HCT116 (cell line): ENCODE results near the gene CST1. TPM values are rescaled to one million over a fixed set of nuclear protein-coding genes. Genes with fewer than 3 reads are reported as not detected.
"Not testable (repeated sequence)": the region's sequence is repeated elsewhere in the genome, so short reads cannot be mapped to it uniquely, and the experiment has no call there.

ENCODE experiments used
- ATAC-seq: fragments of 200-7000 bp; cut with Tn5 transposase; 2 replicates; pipeline ENCODE4 v1.9.1; 2020; ENCODE audit warnings: mild to moderate bottlenecking, moderate library complexity
- BruUV-seq: library from RNA; stranded (reverse); fragments of 400-500 nt; replicated peaks from 2 replicates; lab custom pipeline; 2021; lab: Mats Ljungman, UMichigan
- CTCF ChIA-PET: fragments of 300-600 bp; sonication (Branson Sonifier 250); formaldehyde crosslinking; loops from one replicate; lab custom pipeline; 2021; ENCODE audit warnings: antibody characterized with exemption; lab: Charles Lee
- POLR2A ChIA-PET: fragments of 300-600, 350-600 bp; sonication (Branson Sonifier 250); formaldehyde crosslinking; loops from one replicate; lab custom pipeline; 2021; ENCODE audit warnings: antibody characterized with exemption; lab: Charles Lee
- RAD21 ChIA-PET, 2 experiments: fragments of 300-600 bp; sonication (Branson Sonifier 250); formaldehyde crosslinking; loops; one replicate each; lab custom pipeline; 2023; ENCODE audit warnings: low total read pairs in 2 of 2; ENCODE audit not compliant: uncharacterized antibody in 2 of 2, unreplicated experiment in 2 of 2, low non-redundant PET in 1 of 2; lab: Charles Lee
- DNase-seq: peaks from one replicate; pipeline ENCODE4 v3.0.0-alpha.2; 2010; ENCODE audit warnings: low read depth, low spot score
- H2AFZ ChIP-seq: fragments of 200-600 bp; shearing (Covaris generic), sonication (generic); 2 replicates; pipeline ENCODE4 v1.6.1; 2017; ENCODE audit warnings: low read depth, mixed run types, mixed read lengths, antibody characterized with exemption, low read length; ENCODE audit not compliant: poor library complexity, severe bottlenecking
- H3K27ac ChIP-seq: 2 replicates; pipeline ENCODE4 v1.5.1; 2012; ENCODE audit warnings: low read depth, low read length
- H3K27me3 ChIP-seq: fragments of 200-600 bp; sonication (generic); 2 replicates; pipeline ENCODE4 v1.6.1; 2016; ENCODE audit warnings: mixed run types, low read length, mixed read lengths; ENCODE audit not compliant: insufficient read depth
- H3K36me3 ChIP-seq, 2 experiments: fragments of 200-500 bp in 1 of 2; fragments of 200-600 bp in 1 of 2; sonication (Bioruptor generic) in 1 of 2; sonication (generic) in 1 of 2; 2 replicates each; pipeline versions ENCODE4 v1.5.1 to v1.6.1; 2014 to 2016; ENCODE audit warnings: low read length in 2 of 2, inconsistent platforms in 1 of 2, mixed read lengths in 1 of 2, mixed run types in 1 of 2; ENCODE audit not compliant: insufficient read depth in 2 of 2, control insufficient read depth in 1 of 2
- H3K4me1 ChIP-seq, 2 experiments: fragments of 200-600 bp in 1 of 2; sonication (generic) in 1 of 2; 2 replicates each; pipeline versions ENCODE4 v1.5.1 to v1.6.1; 2012 to 2017; ENCODE audit warnings: low read length in 2 of 2, inconsistent platforms in 1 of 2, mild to moderate bottlenecking in 1 of 2, mixed read lengths in 1 of 2, mixed run types in 1 of 2, moderate library complexity in 1 of 2; ENCODE audit not compliant: insufficient read depth in 2 of 2, control insufficient read depth in 1 of 2
- H3K4me2 ChIP-seq: fragments of 200-600 bp; sonication (generic); 2 replicates; pipeline ENCODE4 v1.6.1; 2017; ENCODE audit warnings: mixed run types, low read length, mixed read lengths
- H3K4me3 ChIP-seq, 2 experiments: fragments of 200-600 bp in 1 of 2; sonication (generic) in 1 of 2; replicated peaks in 1 of 2; 2 replicates each; pipeline ENCODE4 v1.5.1; 2011 to 2016; ENCODE audit warnings: low read length in 2 of 2, control low read depth in 1 of 2, low read depth in 1 of 2, mild to moderate bottlenecking in 1 of 2, mixed read lengths in 1 of 2, mixed run types in 1 of 2
- H3K79me2 ChIP-seq: fragments of 200-600 bp; sonication (generic); 2 replicates; pipeline ENCODE4 v1.6.1; 2017; ENCODE audit warnings: mild to moderate bottlenecking, mixed run types, low read length, moderate library complexity, mixed read lengths; ENCODE audit not compliant: insufficient read depth
- H3K9ac ChIP-seq: fragments of 200-600 bp; sonication (generic); 2 replicates; pipeline ENCODE4 v1.6.1; 2016; ENCODE audit warnings: low read length, mixed read lengths
- H3K9me2 ChIP-seq: fragments of 200-600 bp; sonication (generic), shearing (Covaris generic); 2 replicates; pipeline ENCODE4 v1.6.1; 2017; ENCODE audit warnings: mixed run types, mild to moderate bottlenecking, moderate library complexity; ENCODE audit not compliant: insufficient read depth
- H3K9me3 ChIP-seq, 2 experiments: fragments of 200-500 bp in 1 of 2; fragments of 200-600 bp in 1 of 2; sonication (Bioruptor generic) in 1 of 2; sonication (generic) in 1 of 2; 2 replicates each; pipeline ENCODE4 v1.6.1; 2014 to 2017; ENCODE audit warnings: low read length in 2 of 2, mixed read lengths in 2 of 2, inconsistent platforms in 1 of 2, low read depth in 1 of 2, mild to moderate bottlenecking in 1 of 2, mixed run types in 1 of 2, moderate library complexity in 1 of 2; ENCODE audit not compliant: control insufficient read depth in 1 of 2, insufficient read depth in 1 of 2
- H4K20me1 ChIP-seq: fragments of 200-600 bp; sonication (generic), shearing (Covaris generic); 2 replicates; pipeline ENCODE4 v1.6.1; 2017; ENCODE audit warnings: mixed run types, mild to moderate bottlenecking, moderate library complexity; ENCODE audit not compliant: insufficient read depth
- POLR2AphosphoS5 ChIP-seq: IDR thresholded peaks from 2 replicates; pipeline ENCODE4 v1.6.1; 2011; ENCODE audit warnings: mild to moderate bottlenecking, low read depth, low read length, moderate library complexity
- RAD21 ChIP-seq: IDR thresholded peaks from 2 replicates; pipeline ENCODE4 v1.6.1; 2012; ENCODE audit warnings: low read depth, mild to moderate bottlenecking
- TCF7L2 ChIP-seq: IDR thresholded peaks from 2 replicates; pipeline ENCODE4 v1.7.0; 2011; ENCODE audit warnings: borderline replicate concordance, inconsistent platforms; ENCODE audit not compliant: insufficient read depth, insufficient read length; ENCODE audit errors: extremely low read depth
- ZFX ChIP-seq: fragments of 450-650 bp; IDR thresholded peaks from 2 replicates; pipeline ENCODE4 v1.6.1; 2017
- intact Hi-C: fragments of 100-400 bp; cut with micrococcal nuclease; formaldehyde crosslinking; loops from 2 replicates; pipeline ENCODE4 v1.10.0; 2022
- total RNA-seq: library from RNA; stranded (reverse); gene quantifications from one replicate; pipeline ENCODE4 v1.2.1, GENCODE V29; 2021; ENCODE audit not compliant: unreplicated experiment

CST1 gene
- total RNA-seq, 1 experiment from 2014 or later: not detected

GRCh38 chr20:23744817-23745216 is 5.9 kb downstream of the CST1 start:
- H3K4me3 ChIP-seq: no peak overlapping the region
- TF ChIP-seq TCF7L2 (no peak), ZFX (no peak), POLR2AphosphoS5 (no peak), RAD21 (no peak)
- no peak overlapping the region for H2AFZ ChIP-seq
- ATAC-seq: no peak
- ChIA-PET CTCF (no interaction called here), RAD21 (no interaction called here), POLR2A (no interaction called here)
- H3K27ac ChIP-seq: no peak overlapping the region
- no peaks in the 10 kb centered on the region for H3K9me2 ChIP-seq
- H3K4me1 ChIP-seq: no peaks in the 10 kb centered on the region
- H3K9me3 ChIP-seq: no peaks in the 10 kb centered on the region
- DNase-seq: no peak
- peaks cover 18% of the 10 kb centered on the region; the same call in 1 of the 2 replicates for H3K27me3 ChIP-seq
- no peaks in the 10 kb centered on the region for H3K79me2 ChIP-seq
- H3K4me2 ChIP-seq: no peak overlapping the region
- intact Hi-C loops: no loop called here
- no TSS peak for BruUV-seq
- no peaks in the 10 kb centered on the region for H3K36me3 ChIP-seq
- H3K9ac ChIP-seq: no peak overlapping the region
- no peaks in the 10 kb centered on the region for H4K20me1 ChIP-seq

- H3K4me2 ChIP-seq, H3K79me2 ChIP-seq, ATAC-seq, H4K20me1 ChIP-seq, POLR2A ChIA-PET, H2AFZ ChIP-seq, intact Hi-C loops, H3K9me3 ChIP-seq, H3K9me2 ChIP-seq, H3K4me3 ChIP-seq, H3K27me3 ChIP-seq, H3K27ac ChIP-seq, BruUV-seq, H3K9ac ChIP-seq, RAD21 ChIA-PET, DNase-seq, H3K36me3 ChIP-seq, CTCF ChIA-PET, H3K4me1 ChIP-seq: not testable (repeated sequence)
These were observed 15.3 kb downstream of the CST1 start for GRCh38 chr20:23735391-23735790.

- H3K36me3 ChIP-seq, CTCF ChIA-PET, H3K27ac ChIP-seq, H3K9me2 ChIP-seq, H3K4me2 ChIP-seq, H3K9me3 ChIP-seq, H3K79me2 ChIP-seq, POLR2A ChIA-PET, BruUV-seq, H3K9ac ChIP-seq, intact Hi-C loops, H3K4me1 ChIP-seq, H4K20me1 ChIP-seq, H2AFZ ChIP-seq, H3K4me3 ChIP-seq, H3K27me3 ChIP-seq, DNase-seq, RAD21 ChIA-PET, ATAC-seq: not testable (repeated sequence)
These were observed 15.8 kb downstream of the CST1 start for GRCh38 chr20:23734949-23735348.

GRCh38 chr20:23734440-23734839 is 16.3 kb downstream of the CST1 start:
- H3K79me2 ChIP-seq, H3K27me3 ChIP-seq, H3K9me3 ChIP-seq, H2AFZ ChIP-seq, H3K27ac ChIP-seq, H3K4me3 ChIP-seq, H3K9me2 ChIP-seq, ATAC-seq, RAD21 ChIA-PET, H3K9ac ChIP-seq, H3K36me3 ChIP-seq, H4K20me1 ChIP-seq, BruUV-seq, POLR2A ChIA-PET, CTCF ChIA-PET, intact Hi-C loops, DNase-seq, H3K4me2 ChIP-seq, H3K4me1 ChIP-seq: not testable (repeated sequence)
